ENCODE measurements around the gene SORBS1.

SORBS1 gene

GRCh38 chr10:95516774-95517373 is 44.3 kb downstream of the SORBS1 start:
- DNase-seq (ENCODE audit: low read depth, low spot score), result no peak

- DNase-seq (ENCODE audit: low read depth, low spot score), result no peak
Measured at GRCh38 chr10:95513941-95514392, 47.2 kb downstream of the SORBS1 start.

- no peak for DNase-seq (ENCODE audit: low read depth, low spot score)
Measured at GRCh38 chr10:95513008-95513589, 48.1 kb downstream of the SORBS1 start.

- DNase-seq (ENCODE audit: low read depth, low spot score), result no peak
Measured at GRCh38 chr10:95511314-95511713, 49.9 kb downstream of the SORBS1 start.

GRCh38 chr10:95509251-95509650 is 51.9 kb downstream of the SORBS1 start:
- DNase-seq (ENCODE audit: low read depth, low spot score), result no peak

GRCh38 chr10:95508730-95509129 is 52.4 kb downstream of the SORBS1 start:
- DNase-seq (ENCODE audit: low read depth, low spot score), result peak; percentile 44

GRCh38 chr10:95506056-95506737 is 55.0 kb downstream of the SORBS1 start:
- no peak for DNase-seq (ENCODE audit: low read depth, low spot score)

- DNase-seq (ENCODE audit: low read depth, low spot score), result no peak
Measured at GRCh38 chr10:95505641-95506040, 55.5 kb downstream of the SORBS1 start.

GRCh38 chr10:95505084-95505610 is 56.0 kb downstream of the SORBS1 start:
- DNase-seq (ENCODE audit: low read depth, low spot score), result no peak

GRCh38 chr10:95504246-95504691 is 56.9 kb downstream of the SORBS1 start:
- no peak for DNase-seq (ENCODE audit: low read depth, low spot score)

GRCh38 chr10:95503526-95503925 is 57.6 kb downstream of the SORBS1 start:
- DNase-seq (ENCODE audit: low read depth, low spot score), result no peak

- DNase-seq (ENCODE audit: low read depth, low spot score), result no peak
Measured at GRCh38 chr10:95503001-95503400, 58.2 kb downstream of the SORBS1 start.

GRCh38 chr10:95502377-95502776 is 58.8 kb downstream of the SORBS1 start:
- no peak for DNase-seq (ENCODE audit: low read depth, low spot score)

GRCh38 chr10:95501203-95502094 is 59.7 kb downstream of the SORBS1 start:
- no peak for DNase-seq (ENCODE audit: low read depth, low spot score)

GRCh38 chr10:95500649-95501048 is 60.5 kb downstream of the SORBS1 start:
- no peak for DNase-seq (ENCODE audit: low read depth, low spot score)

- DNase-seq (ENCODE audit: low read depth, low spot score), result no peak
Measured at GRCh38 chr10:95500097-95500496, 61.1 kb downstream of the SORBS1 start.

- DNase-seq (ENCODE audit: low read depth, low spot score), result no peak
Measured at GRCh38 chr10:95499482-95499989, 61.6 kb downstream of the SORBS1 start.

- DNase-seq (ENCODE audit: low read depth, low spot score), result no peak
Measured at GRCh38 chr10:95496951-95497350, 64.2 kb downstream of the SORBS1 start.

GRCh38 chr10:95496246-95496911 is 64.8 kb downstream of the SORBS1 start:
- DNase-seq (ENCODE audit: low read depth, low spot score), result no peak

- DNase-seq (ENCODE audit: low read depth, low spot score), result no peak
Measured at GRCh38 chr10:95493862-95494261, 67.3 kb downstream of the SORBS1 start.

- DNase-seq (ENCODE audit: low read depth, low spot score), result no peak
Measured at GRCh38 chr10:95487994-95488393, 73.2 kb downstream of the SORBS1 start.
